Colon (tissue), 2 donors: ENCODE results near the gene STAC2.

ENCODE experiments used
- FAIRE-seq: peaks from 2 replicates; lab custom pipeline; 2012; peaks lifted over from hg19 to GRCh38; lab: Jason Lieb, UNC
- donor health status: control.
- donor health status: control.

Gene STAC2

GRCh38 chr17:39231591-39232551 is 6.1 kb upstream of the STAC2 start:
- no peak for FAIRE-seq

DNA sequence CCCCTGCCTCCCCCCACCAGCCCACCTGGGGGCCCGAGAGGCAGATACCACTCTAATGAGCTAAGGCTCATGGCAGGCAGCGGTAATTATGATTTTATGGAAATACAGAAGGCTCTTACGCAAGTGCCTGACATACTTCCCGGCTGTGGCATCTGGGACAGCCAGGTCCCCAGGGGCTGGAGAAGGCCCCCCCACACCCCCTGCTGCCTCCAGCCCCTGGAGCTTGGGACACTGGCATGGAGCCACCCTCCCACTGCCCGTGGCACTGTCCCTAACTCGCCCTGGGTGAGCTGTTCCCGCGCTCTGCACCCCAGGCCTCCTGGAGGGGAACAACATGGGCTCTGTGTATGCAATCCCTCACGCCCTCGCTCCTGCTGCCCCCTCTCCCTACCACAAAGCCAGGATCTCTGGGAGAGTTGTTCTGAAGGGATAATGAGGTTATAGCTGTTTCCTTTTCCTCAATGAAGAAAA is 5.4 kb upstream of the STAC2 start:
- FAIRE-seq = no peak

GRCh38 chr17:39230361-39230760 is 4.6 kb upstream of the STAC2 start:
- FAIRE-seq = no peak

DNA sequence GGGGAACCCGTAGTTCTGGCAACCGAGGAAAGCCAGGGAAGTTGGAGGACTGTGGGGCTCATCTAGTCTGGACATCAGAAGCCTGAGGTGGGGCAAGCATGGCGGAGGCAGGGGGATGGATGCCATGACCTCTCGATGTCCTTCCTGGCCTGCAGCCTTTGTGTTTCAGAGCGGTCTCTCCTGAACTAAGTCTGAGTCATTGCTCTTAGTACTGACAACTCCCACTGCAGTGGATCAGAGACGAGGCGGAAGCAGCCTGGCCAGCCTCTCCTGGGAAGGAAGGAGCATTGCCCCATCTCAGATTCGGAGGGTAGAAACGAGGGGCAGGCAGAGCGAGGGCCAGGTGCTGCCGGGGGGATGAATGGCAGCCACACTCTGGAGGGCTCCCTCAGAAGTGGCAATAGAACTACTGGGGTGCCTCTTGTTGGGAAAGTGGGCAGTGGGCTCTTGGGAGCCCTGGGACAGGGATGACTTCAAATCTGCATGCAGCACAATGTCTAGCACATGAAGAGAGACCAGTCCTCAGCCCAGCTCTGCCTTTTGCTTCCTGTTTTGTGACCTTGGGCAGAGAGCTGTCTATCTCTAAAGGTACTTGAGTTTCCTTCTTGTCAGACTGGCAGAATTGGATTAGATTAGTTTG is 3.6 kb upstream of the STAC2 start:
- FAIRE-seq = no peak

DNA sequence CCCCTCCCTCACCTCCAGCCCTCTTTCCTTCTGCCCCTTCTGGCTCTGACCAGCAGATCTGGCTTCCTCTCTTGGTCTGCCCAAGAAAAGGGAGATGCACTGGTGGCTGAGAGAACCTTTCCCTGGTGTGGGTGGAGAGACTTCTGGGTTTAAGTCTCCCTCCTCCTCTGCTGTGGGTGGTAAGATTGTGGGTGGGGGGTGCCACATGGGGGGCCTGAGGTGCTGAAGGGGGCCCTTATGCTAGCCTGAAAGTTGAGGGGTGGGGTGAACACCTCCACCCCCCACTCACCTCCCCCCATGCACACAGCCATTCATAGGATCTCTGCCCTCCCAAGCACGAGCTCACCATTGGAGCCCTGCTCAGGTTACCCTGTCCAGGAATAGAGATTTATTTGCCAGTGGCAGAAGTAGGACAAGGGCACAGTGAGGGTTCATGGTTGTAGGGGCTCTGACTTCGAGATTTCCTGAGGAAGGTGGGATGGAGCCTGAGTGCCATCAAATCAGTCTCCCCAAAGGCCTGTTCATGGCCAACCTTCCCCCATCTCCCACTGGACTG is 1.7 kb upstream of the STAC2 start:
- FAIRE-seq = no peak

DNA sequence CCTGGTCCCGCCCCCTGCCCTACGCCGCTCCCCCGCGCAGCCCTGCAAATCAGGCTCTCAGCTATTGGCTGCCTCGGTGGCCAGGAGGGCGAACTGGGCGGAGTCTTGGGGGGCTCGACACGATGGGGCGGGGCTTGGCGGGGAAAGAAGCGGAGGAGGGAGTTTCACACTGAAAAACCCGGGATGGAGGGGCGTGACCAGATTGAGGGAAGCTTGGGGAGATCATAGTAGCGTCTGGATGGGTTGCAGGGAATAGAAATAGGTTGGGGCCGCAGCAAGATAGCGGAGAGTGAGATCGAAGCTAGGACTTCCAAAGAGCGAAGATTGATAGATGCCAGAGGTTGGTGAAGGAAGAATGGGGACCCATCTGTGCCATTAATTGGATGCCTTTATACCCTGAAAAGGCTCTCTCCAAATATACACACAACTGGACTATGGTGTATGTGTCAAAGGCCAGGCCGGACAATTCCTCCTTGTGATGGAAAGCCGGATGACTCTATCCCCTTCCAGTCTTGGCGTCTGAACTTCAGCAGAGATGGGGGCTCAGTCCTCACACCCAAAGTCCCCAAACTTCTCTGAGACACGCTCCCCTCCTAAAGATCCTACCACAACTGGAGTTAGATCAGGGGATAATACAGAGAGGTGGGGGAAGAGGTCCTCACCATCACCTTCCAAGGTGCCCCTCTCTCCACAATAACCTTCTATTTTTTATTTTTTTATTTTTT is 376 bp upstream of the STAC2 start:
- FAIRE-seq = no peak

DNA sequence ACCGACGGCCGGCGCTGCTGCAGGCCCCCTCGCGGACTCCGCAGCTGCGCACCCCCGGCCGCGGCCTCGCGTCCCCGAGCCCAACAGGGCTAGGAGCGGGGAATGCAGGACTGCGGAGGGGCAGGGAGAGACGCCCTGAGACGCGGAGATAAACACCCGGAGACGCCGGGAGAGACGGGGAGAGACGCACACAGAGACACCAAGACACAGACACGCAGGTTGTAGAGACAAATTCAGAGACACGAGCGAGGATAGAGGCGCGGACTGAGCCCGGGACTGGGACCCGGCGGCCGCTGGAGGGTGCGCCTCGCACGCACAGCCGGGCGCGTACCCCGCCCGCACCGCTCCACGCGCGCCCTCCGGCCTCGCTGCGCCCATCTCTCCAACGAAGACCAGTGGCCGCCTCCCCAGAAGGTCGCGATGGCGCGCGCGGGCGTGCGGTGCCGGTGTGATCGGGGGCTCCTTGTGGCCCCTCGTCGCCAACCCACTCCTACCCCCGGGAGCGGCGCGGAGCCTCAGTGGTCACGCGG is 902 bp downstream of the STAC2 start:
- no peak for FAIRE-seq

DNA sequence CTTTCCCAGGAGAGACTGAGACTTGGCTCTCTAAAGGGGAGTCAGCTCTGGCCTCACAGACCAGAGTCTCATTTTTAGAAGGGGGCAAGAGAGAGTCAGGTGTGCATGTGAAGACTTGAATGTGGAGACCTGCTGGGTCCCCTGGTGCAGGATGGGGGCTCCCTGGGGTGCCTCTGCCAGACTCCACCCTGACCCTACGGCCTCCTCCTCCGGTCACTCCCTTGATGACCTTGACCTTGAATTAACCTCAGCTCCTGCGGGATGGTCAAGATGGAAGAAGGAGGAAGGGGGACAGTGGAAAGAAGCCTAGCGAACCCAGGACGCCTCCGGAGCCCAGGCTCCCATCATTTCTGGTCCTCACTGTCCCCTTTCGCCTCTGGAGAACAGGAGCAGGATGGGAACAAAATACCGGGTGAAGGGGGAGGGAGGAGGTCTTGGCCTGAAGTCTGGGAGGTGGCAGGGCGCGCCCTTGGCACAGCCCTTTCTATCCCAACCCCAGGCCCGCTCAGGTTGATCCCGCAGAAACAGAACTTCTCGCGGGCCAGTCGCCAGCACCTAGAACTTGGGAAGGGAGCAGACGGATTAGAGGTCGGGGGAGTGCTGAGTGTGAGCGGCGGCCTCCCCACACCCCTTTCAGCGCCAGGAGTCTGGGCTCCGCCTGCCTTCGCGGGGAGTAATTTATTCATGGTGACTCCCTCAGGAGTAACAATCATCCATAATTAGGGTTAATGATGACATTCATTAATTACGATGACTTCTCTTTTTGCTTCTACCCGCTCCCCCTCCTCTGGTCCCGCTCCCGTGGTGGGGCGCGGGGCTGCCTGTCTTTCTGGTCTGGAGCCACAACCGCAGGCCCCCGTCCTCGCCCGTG is 1.6 kb downstream of the STAC2 start:
- no peak for FAIRE-seq

DNA sequence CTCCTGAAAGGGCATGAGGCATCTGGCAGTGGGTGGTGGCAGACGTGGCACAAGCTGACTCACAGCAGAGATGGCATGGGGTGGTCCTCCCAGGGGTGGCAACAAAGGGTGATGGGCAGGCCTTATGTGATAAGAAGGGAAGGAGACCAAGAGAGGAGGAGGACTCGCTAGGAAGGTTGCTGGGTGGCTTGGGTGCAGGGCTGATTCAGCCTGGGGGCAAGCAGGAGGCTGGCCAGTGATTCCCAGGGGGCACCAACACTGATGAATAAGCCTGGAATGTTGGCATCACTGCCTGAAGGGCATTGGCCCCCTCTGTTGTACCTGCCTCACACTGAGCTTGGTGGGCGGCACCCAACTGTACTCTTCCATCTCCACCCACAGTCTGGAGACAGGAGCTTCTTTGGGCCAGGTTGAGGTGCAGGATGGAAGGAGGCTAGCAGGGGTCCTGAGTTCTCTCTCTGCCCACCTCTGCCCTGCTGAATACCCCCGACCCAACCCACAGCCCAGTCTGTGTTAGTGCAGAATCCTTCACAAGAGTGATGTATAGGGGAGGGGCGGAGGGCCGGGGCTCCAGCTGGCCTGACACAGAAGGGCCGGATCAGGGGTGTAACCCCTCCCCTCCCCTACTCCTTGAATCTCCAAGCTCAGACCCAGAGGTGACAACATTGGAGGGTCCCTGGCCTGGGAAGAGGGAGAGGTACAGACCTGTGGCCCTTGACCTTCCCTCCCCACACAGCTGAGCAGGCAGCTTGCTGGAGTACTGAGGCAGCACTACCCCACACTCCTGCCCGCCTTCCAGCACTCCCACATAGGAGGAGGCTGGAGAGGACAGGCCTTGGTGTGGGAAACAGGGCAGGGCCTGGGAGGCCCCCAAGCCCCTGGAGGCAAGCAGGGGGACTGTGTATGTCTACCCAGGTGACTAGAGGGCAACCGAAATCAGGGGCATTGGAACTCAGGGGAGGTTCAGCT is 2.6 kb downstream of the STAC2 start:
- no peak for FAIRE-seq

DNA sequence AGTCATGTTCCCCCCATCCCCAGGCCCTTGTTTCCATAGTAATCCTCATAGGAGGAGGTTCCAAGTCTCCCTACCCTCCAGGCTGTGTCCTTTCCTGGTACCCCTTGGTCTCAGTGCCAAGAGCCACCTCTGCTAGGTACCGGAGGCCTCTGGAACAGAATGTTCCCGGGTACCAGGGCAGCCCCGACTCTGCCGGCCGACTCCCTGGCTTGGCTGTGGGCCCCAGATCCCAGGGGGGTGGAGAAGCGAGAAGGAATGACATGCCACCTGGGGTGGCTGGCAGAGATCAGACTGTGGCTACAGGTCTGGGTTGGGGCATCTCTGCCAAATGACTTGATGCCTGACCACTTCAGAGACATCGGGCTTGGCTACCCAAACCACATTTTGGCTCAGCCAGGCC is 3.6 kb downstream of the STAC2 start:
- FAIRE-seq = no peak

- no peak for FAIRE-seq
Observed at GRCh38 chr17:39221572-39221971, 4.2 kb downstream of the STAC2 start.

DNA sequence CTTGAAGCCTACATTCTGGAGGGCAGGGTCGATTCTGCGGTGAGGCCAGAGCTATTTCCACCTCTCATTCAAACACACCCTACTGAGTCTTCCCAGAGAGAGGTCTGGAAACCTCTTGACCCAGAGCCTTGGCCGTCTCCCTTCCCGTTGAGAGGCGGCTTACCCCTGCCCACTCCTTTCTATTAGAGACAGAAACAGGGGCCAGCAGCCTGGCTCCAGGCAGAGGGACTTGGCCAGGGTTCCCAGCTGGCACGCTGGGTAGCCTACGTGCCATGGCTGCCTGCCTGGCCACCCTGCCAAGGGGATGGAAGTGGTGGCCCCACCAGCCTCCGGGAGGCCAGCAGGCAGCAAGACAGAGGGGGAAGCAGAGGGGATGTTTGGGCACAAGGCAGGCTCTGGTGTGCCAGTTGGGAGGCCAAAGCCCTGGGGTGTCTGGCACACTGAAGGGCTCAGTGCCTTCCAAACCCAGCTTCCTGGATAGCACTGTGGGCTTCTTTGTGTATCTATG is 6.0 kb downstream of the STAC2 start:
- FAIRE-seq = no peak

- no peak for FAIRE-seq
Observed at GRCh38 chr17:39218906-39219305, 6.8 kb downstream of the STAC2 start.

DNA sequence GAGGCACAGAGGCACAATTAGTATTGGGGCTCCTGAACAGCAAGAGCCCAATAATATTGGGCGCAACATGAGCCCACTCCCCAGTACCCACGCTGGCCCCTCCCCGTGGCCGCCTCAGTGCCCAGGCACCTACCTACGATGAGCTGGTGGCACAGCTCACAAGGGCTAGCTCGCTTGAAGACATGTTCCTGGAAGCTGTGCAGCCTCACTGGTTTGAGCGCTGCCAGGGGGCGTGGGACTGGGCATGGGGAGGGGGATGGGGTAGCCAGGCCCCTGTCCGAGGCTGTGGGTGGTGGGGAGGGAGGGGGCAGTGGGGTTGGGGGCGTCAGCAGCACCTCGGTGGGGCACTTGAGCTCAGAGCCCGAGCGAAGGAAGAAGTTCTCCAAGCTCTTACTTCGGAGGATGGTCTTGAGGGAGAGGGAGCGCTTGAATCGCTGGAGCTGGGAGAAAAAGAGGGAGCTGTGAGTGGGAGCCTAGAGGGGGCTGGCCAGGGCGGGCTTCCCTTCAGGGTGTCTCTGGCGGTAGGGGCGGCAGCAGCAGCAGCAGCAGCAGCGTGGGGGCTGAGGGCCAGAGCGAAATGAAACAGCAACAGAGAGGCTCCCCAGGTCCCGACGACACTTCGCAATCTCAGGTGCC is 7.9 kb downstream of the STAC2 start:
- FAIRE-seq = no peak

DNA sequence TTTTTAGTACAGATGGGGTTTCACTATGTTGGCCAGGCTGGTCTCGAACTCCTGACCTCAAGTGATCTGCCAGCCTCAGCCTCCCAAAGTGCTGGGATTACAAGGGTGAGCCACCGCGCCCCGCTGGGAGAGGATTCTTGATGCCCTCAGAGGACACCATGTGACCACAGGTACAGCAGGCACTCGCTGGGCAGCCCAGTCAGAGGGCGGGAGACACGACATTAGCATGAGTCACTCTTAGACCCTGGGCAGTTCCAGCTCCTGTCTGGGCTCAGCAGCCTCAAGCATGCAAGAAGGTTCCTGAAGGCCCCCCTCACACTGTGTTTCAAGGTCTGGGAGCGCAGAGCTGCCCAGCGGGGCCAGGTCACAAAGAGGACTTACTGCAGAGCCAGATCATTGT is 11.9 kb downstream of the STAC2 start:
- FAIRE-seq = no peak

DNA sequence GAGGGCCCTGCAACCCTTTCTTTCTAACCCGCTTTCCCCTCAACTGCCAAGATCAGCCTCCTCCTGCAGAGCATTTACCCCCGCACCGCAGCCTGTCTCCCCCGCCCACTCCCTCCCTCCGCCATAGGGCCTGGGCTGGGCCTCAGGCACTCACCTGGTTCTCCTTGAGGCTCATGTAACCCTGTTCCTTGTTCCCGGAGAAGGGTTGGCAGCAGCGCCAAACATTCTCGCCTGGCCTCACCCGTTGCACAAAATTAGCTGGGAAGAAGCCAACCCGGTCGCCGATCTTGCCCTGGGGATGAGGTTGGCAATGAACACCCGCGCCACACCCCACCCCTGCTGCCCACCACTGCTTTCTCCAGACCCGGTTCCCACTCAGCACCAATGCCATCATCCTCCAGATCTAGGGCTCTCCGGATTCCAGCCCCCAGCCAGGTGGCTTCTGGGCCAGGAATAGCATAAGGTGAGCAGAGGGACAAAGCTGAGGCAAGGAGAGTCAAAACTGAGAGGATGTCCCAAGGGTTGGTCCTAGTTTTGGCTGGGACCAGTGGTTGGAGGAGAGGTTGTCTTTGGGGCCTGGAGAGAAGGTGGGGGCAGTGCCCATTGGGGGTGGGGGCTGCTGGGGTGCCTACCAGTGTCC is 12.8 kb downstream of the STAC2 start:
- FAIRE-seq = no peak

GRCh38 chr17:39212195-39212810 is 13.4 kb downstream of the STAC2 start:
- FAIRE-seq = no peak

DNA sequence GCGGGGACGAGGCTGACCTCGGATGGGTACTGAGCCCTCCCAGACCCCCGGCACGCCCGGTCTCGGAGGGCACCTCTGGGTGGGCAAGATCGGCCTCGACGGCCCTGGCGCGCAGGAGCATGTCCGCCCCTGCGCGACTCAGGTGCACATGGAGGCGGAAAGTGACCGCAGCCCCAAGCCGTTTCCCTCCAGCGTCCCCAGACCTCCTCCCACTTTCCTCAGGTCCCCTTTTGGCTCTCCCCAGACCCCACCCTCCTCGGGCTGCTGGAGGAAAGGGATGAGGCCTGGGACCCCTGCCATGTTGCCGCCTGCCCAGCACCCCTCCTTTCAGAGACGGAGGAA is 15.7 kb downstream of the STAC2 start:
- FAIRE-seq = no peak
